Osteoblast (primary cell): ENCODE data around the gene WIPF2. TPM values are rescaled to one million over a fixed set of nuclear protein-coding genes. Genes with fewer than 3 reads are reported as not detected.

Experiments
- DNase-seq: peaks from one replicate; pipeline ENCODE4 v3.0.0; 2011; ENCODE audit warnings: low spot score, mixed read lengths; ENCODE audit not compliant: insufficient read length; ENCODE audit errors: missing footprints
- H2AFZ ChIP-seq: 2 replicates; pipeline ENCODE4 v1.6.0; 2011; ENCODE audit warnings: mild to moderate bottlenecking, low read length
- H3K27ac ChIP-seq: 2 replicates; pipeline ENCODE4 v1.5.1; 2011; ENCODE audit warnings: mild to moderate bottlenecking, low read depth, low read length, moderate library complexity
- H3K27me3 ChIP-seq: 2 replicates; pipeline ENCODE4 v1.6.0; 2012; ENCODE audit warnings: mild to moderate bottlenecking, control low read depth, inconsistent platforms, low read length, moderate library complexity; ENCODE audit not compliant: insufficient read depth
- H3K36me3 ChIP-seq: 2 replicates; pipeline ENCODE4 v1.5.1; 2011; ENCODE audit warnings: mild to moderate bottlenecking, low read length, control low read depth, moderate library complexity; ENCODE audit not compliant: insufficient read depth
- H3K4me1 ChIP-seq: 2 replicates; pipeline ENCODE4 v1.5.1; 2011; ENCODE audit warnings: mild to moderate bottlenecking, low read length, control low read depth, moderate library complexity; ENCODE audit not compliant: insufficient read depth
- H3K4me2 ChIP-seq: 2 replicates; pipeline ENCODE4 v1.6.0; 2011; ENCODE audit warnings: mild to moderate bottlenecking, low read length; ENCODE audit not compliant: insufficient read depth
- H3K4me3 ChIP-seq: fragments of 200-600 bp; sonication (generic); 3 replicates; pipeline ENCODE4 v1.5.1; 2012; ENCODE audit warnings: mild to moderate bottlenecking, low read length, inconsistent platforms; ENCODE audit not compliant: insufficient read depth
- H3K79me2 ChIP-seq: 2 replicates; pipeline ENCODE4 v1.6.0; 2012; ENCODE audit warnings: mild to moderate bottlenecking, low read length, control low read depth, inconsistent platforms; ENCODE audit not compliant: insufficient read depth
- H3K9me3 ChIP-seq: 2 replicates; pipeline ENCODE4 v1.5.1; 2011; ENCODE audit warnings: low read depth, low read length, control low read depth
- H4K20me1 ChIP-seq: 2 replicates; pipeline ENCODE4 v1.6.0; 2012; ENCODE audit warnings: mild to moderate bottlenecking, low read length, control low read depth; ENCODE audit not compliant: insufficient read depth
- total RNA-seq: library from RNA; depleted of rRNA; stranded (reverse); fragments of >200 nt; gene quantifications from 2 replicates; pipeline ENCODE4 v1.2.3, GENCODE V29; 2012
- TF ChIP-seq, protein P1 (sequence below): IDR thresholded peaks from 2 replicates; pipeline ENCODE4 v1.5.1; 2011; ENCODE audit warnings: mild to moderate bottlenecking, low read depth, low read length, moderate library complexity; ENCODE audit errors: extremely low read depth

The WIPF2 gene
- total RNA-seq, 1 donor = 8.0 TPM

DNA sequence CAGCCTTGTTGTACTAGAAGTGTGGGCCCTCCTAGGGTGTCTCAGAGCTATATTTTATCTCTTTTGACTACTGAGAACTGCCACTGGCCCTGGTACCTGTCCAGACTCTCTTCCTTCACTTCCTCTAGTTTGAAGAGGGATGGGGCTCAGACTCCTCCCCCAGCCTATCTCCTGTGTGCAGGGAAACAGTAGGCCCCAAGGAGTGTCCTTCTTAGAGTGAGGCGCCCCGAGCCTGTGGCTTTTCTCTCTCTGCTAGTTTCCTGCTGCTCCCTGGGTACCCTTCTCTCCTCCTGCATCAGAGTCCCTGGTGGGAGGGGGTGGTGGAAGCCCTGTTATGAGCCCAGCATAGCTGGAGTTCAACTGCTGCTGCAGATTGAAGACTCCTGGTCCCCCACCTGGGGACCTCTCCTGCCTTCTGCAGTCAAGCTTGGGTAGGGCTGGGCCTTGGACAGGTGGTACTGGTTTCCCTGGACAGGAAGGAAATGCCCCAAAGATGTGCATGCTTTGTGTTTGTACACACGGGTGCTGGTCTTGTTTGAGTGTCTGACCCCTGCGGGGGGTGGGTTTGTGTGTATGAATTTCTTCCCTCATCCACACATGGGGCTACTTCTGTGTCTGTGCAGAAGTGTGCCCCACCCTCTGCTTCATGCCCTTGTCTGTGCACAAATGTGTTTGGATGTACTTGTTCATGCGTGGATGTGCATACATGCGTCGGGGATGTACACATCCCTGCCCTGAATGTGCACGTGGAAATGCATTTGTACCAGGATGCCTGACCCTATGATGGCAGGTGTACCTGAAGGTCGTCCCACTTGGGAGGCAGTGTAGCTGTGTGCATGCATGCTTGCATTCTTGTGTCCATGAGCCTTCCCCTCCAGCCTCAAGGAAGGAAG, 96.8 kb downstream of the WIPF2 start:
- TF ChIP-seq, protein P1, sequence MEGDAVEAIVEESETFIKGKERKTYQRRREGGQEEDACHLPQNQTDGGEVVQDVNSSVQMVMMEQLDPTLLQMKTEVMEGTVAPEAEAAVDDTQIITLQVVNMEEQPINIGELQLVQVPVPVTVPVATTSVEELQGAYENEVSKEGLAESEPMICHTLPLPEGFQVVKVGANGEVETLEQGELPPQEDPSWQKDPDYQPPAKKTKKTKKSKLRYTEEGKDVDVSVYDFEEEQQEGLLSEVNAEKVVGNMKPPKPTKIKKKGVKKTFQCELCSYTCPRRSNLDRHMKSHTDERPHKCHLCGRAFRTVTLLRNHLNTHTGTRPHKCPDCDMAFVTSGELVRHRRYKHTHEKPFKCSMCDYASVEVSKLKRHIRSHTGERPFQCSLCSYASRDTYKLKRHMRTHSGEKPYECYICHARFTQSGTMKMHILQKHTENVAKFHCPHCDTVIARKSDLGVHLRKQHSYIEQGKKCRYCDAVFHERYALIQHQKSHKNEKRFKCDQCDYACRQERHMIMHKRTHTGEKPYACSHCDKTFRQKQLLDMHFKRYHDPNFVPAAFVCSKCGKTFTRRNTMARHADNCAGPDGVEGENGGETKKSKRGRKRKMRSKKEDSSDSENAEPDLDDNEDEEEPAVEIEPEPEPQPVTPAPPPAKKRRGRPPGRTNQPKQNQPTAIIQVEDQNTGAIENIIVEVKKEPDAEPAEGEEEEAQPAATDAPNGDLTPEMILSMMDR = no peak
- H3K4me1 ChIP-seq = peaks cover 85% of the 10 kb centered on the region
- H2AFZ ChIP-seq = peak overlapping the region; percentile 25
- H3K4me2 ChIP-seq = peak overlapping the region; percentile 97
- no peaks in the 10 kb centered on the region for H3K27me3 ChIP-seq
- H4K20me1 ChIP-seq = peaks cover 16% of the 10 kb centered on the region
- no peaks in the 10 kb centered on the region for H3K36me3 ChIP-seq
- no peaks in the 10 kb centered on the region for H3K9me3 ChIP-seq
- peaks cover 29% of the 10 kb centered on the region for H3K79me2 ChIP-seq
- DNase-seq = peak; percentile 82
- peak overlapping the region; percentile 36 for H3K27ac ChIP-seq
- peak overlapping the region; percentile 44 for H3K4me3 ChIP-seq

DNA sequence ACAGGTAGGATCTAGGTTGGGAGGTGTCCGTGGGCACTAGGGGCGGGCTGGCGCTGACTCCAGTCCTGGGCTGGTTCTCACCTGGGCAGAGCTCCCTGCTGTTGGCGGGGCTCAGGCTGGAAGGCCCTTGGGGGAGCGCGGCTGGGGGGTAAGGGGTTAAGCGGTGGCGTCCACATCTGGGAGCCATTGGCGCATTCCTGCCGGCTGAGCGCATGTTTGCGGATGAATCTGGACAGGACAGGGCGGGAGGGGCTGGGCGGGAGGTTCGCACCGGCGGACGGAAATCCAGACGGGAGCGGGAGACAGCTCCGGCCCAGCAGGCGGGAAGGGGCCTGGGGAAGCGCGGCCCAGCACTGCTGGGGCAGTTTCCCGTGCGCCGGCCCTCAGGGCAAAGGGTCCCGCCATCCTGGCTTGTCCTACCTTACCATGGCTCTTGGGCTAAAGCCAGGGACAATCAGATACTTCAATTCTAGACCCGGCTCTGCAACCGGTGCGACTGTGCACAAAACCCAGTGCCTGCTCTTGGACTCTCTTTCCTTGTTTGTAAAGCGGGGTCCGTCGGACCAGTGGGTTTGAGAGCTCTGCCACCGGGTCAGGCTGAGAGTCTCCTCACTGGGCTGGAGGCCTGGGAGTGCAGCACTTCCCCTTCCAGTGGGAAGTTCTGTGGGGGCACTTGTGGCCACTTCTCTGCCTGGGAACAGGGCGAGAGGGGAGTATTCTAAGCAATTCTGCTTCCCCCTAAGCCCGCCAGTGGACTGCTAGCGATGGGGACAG, 97.7 kb downstream of the WIPF2 start:
- peak overlapping the region; percentile 86 for H3K4me3 ChIP-seq
- no peaks in the 10 kb centered on the region for H3K9me3 ChIP-seq
- H4K20me1 ChIP-seq = peaks cover 16% of the 10 kb centered on the region
- peak overlapping the region; percentile 56 for H2AFZ ChIP-seq
- peak overlapping the region; percentile 97 for H3K4me2 ChIP-seq
- peak; percentile 92 for DNase-seq
- no peaks in the 10 kb centered on the region for H3K36me3 ChIP-seq
- peaks cover 37% of the 10 kb centered on the region for H3K79me2 ChIP-seq
- peaks cover 86% of the 10 kb centered on the region for H3K4me1 ChIP-seq
- TF ChIP-seq, protein P1 = no peak
- H3K27ac ChIP-seq = peak overlapping the region; percentile 92
- no peaks in the 10 kb centered on the region for H3K27me3 ChIP-seq

DNA sequence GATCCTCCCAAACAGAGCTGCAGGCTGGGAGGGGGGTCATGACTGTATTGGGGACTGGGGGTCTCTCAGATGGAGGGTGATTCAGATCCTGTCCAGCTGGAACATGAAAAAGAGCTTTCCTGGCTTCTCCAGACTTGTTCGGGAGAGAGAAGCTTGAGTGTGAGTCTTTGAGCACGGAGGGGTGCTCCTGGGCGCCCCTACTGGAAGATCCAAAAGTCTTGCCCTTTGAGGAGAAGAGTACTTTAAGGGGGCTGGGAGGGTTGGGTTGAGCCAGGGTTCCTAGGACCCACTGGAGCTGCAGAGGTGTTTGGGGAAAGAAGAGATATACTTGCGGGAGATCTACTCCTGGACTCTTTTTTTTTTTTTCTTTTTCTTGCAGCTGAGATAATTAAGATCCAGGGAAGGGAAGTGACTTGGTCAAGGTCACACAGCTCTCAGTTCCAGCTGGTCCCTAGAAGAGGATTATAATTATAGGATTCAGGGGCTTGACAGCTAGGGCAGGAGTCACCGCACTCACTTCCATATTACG, 98.3 kb downstream of the WIPF2 start:
- H2AFZ ChIP-seq = peak overlapping the region; percentile 69
- DNase-seq = peak; percentile 94
- no peaks in the 10 kb centered on the region for H3K27me3 ChIP-seq
- H3K4me3 ChIP-seq = peak overlapping the region; percentile 86
- no peaks in the 10 kb centered on the region for H3K9me3 ChIP-seq
- peak overlapping the region; percentile 97 for H3K4me2 ChIP-seq
- H4K20me1 ChIP-seq = peaks cover 18% of the 10 kb centered on the region
- H3K36me3 ChIP-seq = no peaks in the 10 kb centered on the region
- H3K4me1 ChIP-seq = peaks cover 86% of the 10 kb centered on the region
- peak overlapping the region; percentile 92 for H3K27ac ChIP-seq
- peaks cover 44% of the 10 kb centered on the region for H3K79me2 ChIP-seq
- TF ChIP-seq, protein P1 = peak; percentile 84
